H1 (cell line): ENCODE data around the gene PLAC1. TPM values are rescaled to one million over a fixed set of nuclear protein-coding genes. Genes with fewer than 3 reads are reported as not detected.

Source experiments
- CTCF ChIA-PET: fragments of 300-600 bp; sonication (Branson Sonifier 250); formaldehyde crosslinking; loops from one replicate; lab custom pipeline; 2021; ENCODE audit not compliant: partially characterized antibody; lab: Charles Lee
- POLR2A ChIA-PET: fragments of 300-600 bp; sonication (Branson Sonifier 250); formaldehyde crosslinking; loops from one replicate; lab custom pipeline; 2021; ENCODE audit warnings: inconsistent platforms; ENCODE audit not compliant: partially characterized antibody; lab: Charles Lee
- DNase-seq, 2 experiments: peaks; one replicate each; pipeline versions ENCODE4 v3.0.0 to v3.0.0-alpha.2; 2010 to 2022; ENCODE audit warnings: low spot score in 2 of 2, low read depth in 1 of 2, mixed read lengths in 1 of 2
- FAIRE-seq: peaks from 2 replicates; lab custom pipeline; 2011; peaks lifted over from hg19 to GRCh38; lab: Jason Lieb, UNC
- H2AFZ ChIP-seq: 2 replicates; pipeline ENCODE4 v1.8.1; 2012; ENCODE audit warnings: low read length, inconsistent platforms
- H2AK5ac ChIP-seq: 2 replicates; pipeline ENCODE4 v1.6.1; 2013; ENCODE audit warnings: low read depth, low read length
- H2BK120ac ChIP-seq: replicated peaks from 2 replicates; pipeline ENCODE3; 2013; ENCODE audit warnings: low read depth, low read length, inconsistent platforms
- H2BK12ac ChIP-seq: 2 replicates; pipeline ENCODE4 v1.6.1; 2013; ENCODE audit warnings: low read depth, low read length
- H2BK15ac ChIP-seq: 2 replicates; pipeline ENCODE4 v1.6.1; 2013; ENCODE audit warnings: low read length
- H2BK20ac ChIP-seq: 2 replicates; pipeline ENCODE4 v1.6.1; 2013; ENCODE audit warnings: low read length
- H2BK5ac ChIP-seq: 2 replicates; pipeline ENCODE4 v1.6.1; 2013; ENCODE audit warnings: low read depth, low read length
- H3K14ac ChIP-seq: 2 replicates; pipeline ENCODE4 v1.6.1; 2013; ENCODE audit warnings: inconsistent platforms; ENCODE audit not compliant: insufficient read length
- H3K18ac ChIP-seq: 2 replicates; pipeline ENCODE4 v1.6.1; 2013; ENCODE audit warnings: low read length; ENCODE audit errors: extremely low read depth
- H3K23ac ChIP-seq: 2 replicates; pipeline ENCODE4 v1.6.1; 2013; ENCODE audit warnings: inconsistent platforms; ENCODE audit not compliant: insufficient read length
- H3K23me2 ChIP-seq: 2 replicates; pipeline ENCODE4 v1.6.1; 2013; ENCODE audit warnings: low read depth, low read length
- H3K27ac ChIP-seq: 2 replicates; pipeline ENCODE4 v1.6.1; 2011; ENCODE audit warnings: low read depth, low read length, inconsistent platforms
- H3K27me3 ChIP-seq, 4 experiments: replicated peaks in 1 of 4; 1 replicate in 1 of 4; 2 replicates in 3 of 4; pipeline versions ENCODE4 v1.6.1 to v1.8.1; 2011 to 2013; ENCODE audit warnings: low read length in 3 of 4, mild to moderate bottlenecking in 3 of 4, inconsistent platforms in 2 of 4, mixed read lengths in 2 of 4, moderate library complexity in 1 of 4; ENCODE audit not compliant: control insufficient read depth in 3 of 4, insufficient read depth in 3 of 4; ENCODE audit errors: extremely low read depth in 1 of 4
- H3K36me3 ChIP-seq, 4 experiments: 2 replicates each; pipeline versions ENCODE4 v1.6.1 to v1.8.1; 2011 to 2013; ENCODE audit warnings: mild to moderate bottlenecking in 4 of 4, low read length in 3 of 4, moderate library complexity in 2 of 4, control low read depth in 1 of 4, inconsistent platforms in 1 of 4; ENCODE audit not compliant: insufficient read depth in 4 of 4, control insufficient read depth in 2 of 4
- H3K4ac ChIP-seq: replicated peaks from 2 replicates; pipeline ENCODE3; 2013; ENCODE audit warnings: low read length, low read depth, mixed read lengths, inconsistent platforms; ENCODE audit not compliant: insufficient read length
- H3K4me1 ChIP-seq, 4 experiments: replicated peaks in 1 of 4; 1 replicate in 1 of 4; 2 replicates in 3 of 4; pipeline versions ENCODE4 v1.6.1 to v1.8.1; 2011 to 2013; ENCODE audit warnings: low read length in 3 of 4, inconsistent platforms in 2 of 4, mixed read lengths in 1 of 4; ENCODE audit not compliant: insufficient read depth in 4 of 4, control insufficient read depth in 3 of 4
- H3K4me2 ChIP-seq, 2 experiments: 2 replicates each; pipeline versions ENCODE4 v1.6.1 to v1.8.1; 2011 to 2013; ENCODE audit warnings: low read depth in 2 of 2, low read length in 2 of 2, control low read depth in 1 of 2, inconsistent platforms in 1 of 2, mild to moderate bottlenecking in 1 of 2; ENCODE audit not compliant: insufficient read depth in 1 of 2
- H3K4me3 ChIP-seq, 4 experiments: fragments of 200-600, 300-600 bp in 1 of 4; sonication (generic), shearing (Covaris generic), sonication (Bioruptor Twin) in 1 of 4; 2 replicates each; pipeline versions ENCODE4 v1.5.1 to v1.8.1; 2011 to 2016; ENCODE audit warnings: low read length in 4 of 4, low read depth in 3 of 4, control low read depth in 2 of 4, inconsistent platforms in 2 of 4, mild to moderate bottlenecking in 2 of 4, mixed read lengths in 1 of 4, moderate library complexity in 1 of 4; ENCODE audit not compliant: insufficient read depth in 2 of 4; ENCODE audit errors: extremely low read depth in 1 of 4
- H3K56ac ChIP-seq: replicated peaks from 2 replicates; pipeline ENCODE3; 2013; ENCODE audit warnings: low read depth, mild to moderate bottlenecking, mixed read lengths, low read length, inconsistent platforms; ENCODE audit not compliant: insufficient read length
- H3K79me1 ChIP-seq: 2 replicates; pipeline ENCODE4 v1.6.1; 2013; ENCODE audit warnings: low read depth, low read length, control low read depth
- H3K79me2 ChIP-seq, 2 experiments: 2 replicates each; pipeline versions ENCODE4 v1.6.1 to v1.8.1; 2012 to 2013; ENCODE audit warnings: low read length in 2 of 2, mild to moderate bottlenecking in 2 of 2, inconsistent platforms in 1 of 2; ENCODE audit not compliant: insufficient read depth in 2 of 2, control insufficient read depth in 1 of 2
- H3K9ac ChIP-seq, 4 experiments: replicated peaks in 1 of 4; 1 replicate in 1 of 4; 2 replicates in 3 of 4; pipeline versions ENCODE4 v1.6.1 to v1.8.1; 2011 to 2013; ENCODE audit warnings: low read depth in 3 of 4, low read length in 3 of 4, control low read depth in 2 of 4, mild to moderate bottlenecking in 2 of 4, moderate library complexity in 2 of 4, inconsistent platforms in 1 of 4; ENCODE audit errors: extremely low read depth in 1 of 4
- H3K9me3 ChIP-seq, 2 experiments: 2 replicates each; pipeline versions ENCODE4 v1.6.1 to v1.8.1; 2012 to 2013; ENCODE audit warnings: mild to moderate bottlenecking in 2 of 2, moderate library complexity in 2 of 2, control low read depth in 1 of 2, inconsistent platforms in 1 of 2, low read depth in 1 of 2, low read length in 1 of 2, mixed read lengths in 1 of 2; ENCODE audit not compliant: insufficient read depth in 2 of 2
- H4K20me1 ChIP-seq, 2 experiments: replicated peaks in 1 of 2; 2 replicates each; pipeline versions ENCODE3 to v1.8.1; 2011 to 2013; ENCODE audit warnings: inconsistent platforms in 2 of 2, low read length in 2 of 2, mild to moderate bottlenecking in 1 of 2; ENCODE audit not compliant: insufficient read depth in 2 of 2, control insufficient read depth in 1 of 2
- H4K5ac ChIP-seq: 2 replicates; pipeline ENCODE4 v1.6.1; 2013; ENCODE audit warnings: low read length, low read depth, mixed read lengths, inconsistent platforms; ENCODE audit not compliant: insufficient read length
- H4K8ac ChIP-seq: 2 replicates; pipeline ENCODE4 v1.8.0; 2013; ENCODE audit warnings: mild to moderate bottlenecking, moderate library complexity, low read length, inconsistent platforms; ENCODE audit not compliant: insufficient read depth; ENCODE audit errors: extremely low read depth
- H4K91ac ChIP-seq: replicated peaks from 2 replicates; pipeline ENCODE3; 2013; ENCODE audit warnings: low read length, mixed read lengths, inconsistent platforms; ENCODE audit not compliant: insufficient read length
- RAD21 ChIP-seq, 2 experiments: IDR thresholded peaks in 1 of 2; conservative IDR thresholded peaks in 1 of 2; 2 replicates each; pipeline ENCODE4 v1.6.1; 2011; ENCODE audit warnings: low read depth in 2 of 2, low read length in 2 of 2, improper control_type of control experiment in 1 of 2, inconsistent platforms in 1 of 2, mild to moderate bottlenecking in 1 of 2, moderate library complexity in 1 of 2
- WGBS, 2 experiments: shearing (Covaris generic) in 1 of 2; methylation state at CpG; one replicate each; pipeline versions ENCODE4 v1.1.6 to v1.1.7; 2013 to 2015; ENCODE audit warnings: low lambda C conversion rate in 2 of 2, mixed read lengths in 2 of 2, inconsistent platforms in 1 of 2, low coverage in 1 of 2, missing lambda C conversion rate in 1 of 2; ENCODE audit not compliant: insufficient replicate concordance in 2 of 2, insufficient coverage in 1 of 2, insufficient read length in 1 of 2; ENCODE audit errors: extremely low coverage in 1 of 2, missing lambda C conversion rate in 1 of 2; 5-methylcytosine and 5-hydroxymethylcytosine counted together
- polyA plus RNA-seq, 7 experiments: library from polyadenylated mRNA; depleted of rRNA in 3 of 7; stranded (reverse) in 5 of 7; unstranded in 2 of 7; fragments of >200 nt in 5 of 7; fragments of 200-250 nt in 2 of 7; gene quantifications; 1 replicate in 5 of 7; 2 replicates in 1 of 7; 4 replicates in 1 of 7; pipeline versions ENCODE4 v1.2.1 to v1.2.3, GENCODE V29; 2011 to 2013; ENCODE audit warnings: missing spikeins in 2 of 7, mixed read lengths in 2 of 7
- total RNA-seq: library from RNA; stranded (reverse); fragmentation: NEBNext Ultra II Directional; extraction: Animal tissue kit (Norgen Biotek cat#: 25700); gene quantifications from 2 replicates; pipeline ENCODE4 v1.2.1, GENCODE V29; 2021

PLAC1 gene
- total and polyA plus RNA-seq, 2 of the 8 experiments (the other 6 are each of a cell fraction or from before 2014, with no cell fraction given): 1.8 TPM; not detected in 1

GRCh38 chrX:134624046-134624430, 34.2 kb downstream of the PLAC1 start:
- Histone ChIP-seq H3K23ac (no peak overlapping the region), H3K4ac (no peak overlapping the region), H2BK120ac (no peak overlapping the region), H3K36me3 (no peaks in the 10 kb centered on the region), H2AK5ac (no peak overlapping the region), H3K23me2 (no peaks in the 10 kb centered on the region), H4K8ac (no peak overlapping the region), H2BK20ac (no peak overlapping the region), H3K4me1 (peaks cover 0 to 7% (median 0%) of the 10 kb centered on the region in 4 experiments; a peak in 2 of 7 replicates), H3K4me2 (no peak overlapping the region), H3K79me1 (no peaks in the 10 kb centered on the region), H3K9me3 (no peaks in the 10 kb centered on the region), H3K14ac (no peak overlapping the region), H3K18ac (no peak overlapping the region), H2BK12ac (no peak overlapping the region), H3K56ac (no peak overlapping the region), H3K27ac (no peak overlapping the region), H2BK15ac (no peak overlapping the region), H3K27me3 (no peaks in the 10 kb centered on the region), H4K91ac (no peak overlapping the region), H2AFZ (no peak overlapping the region), H4K5ac (no peak overlapping the region), H3K4me3 (no peak overlapping the region), H2BK5ac (no peak overlapping the region), H3K9ac (no peak overlapping the region), H4K20me1 (no peaks in the 10 kb centered on the region), H3K79me2 (no peaks in the 10 kb centered on the region)
- 85% methylated on average over 3 of the region's 3 CpGs; no CpG with 5 or more reads in 1 of the 2 experiments for WGBS, 2 experiments
- no peak for TF ChIP-seq RAD21 (IDR thresholded peaks at IDR 0.05 in 1 of 2, conservative IDR thresholded peaks at IDR 0.05 in 1 of 2; ENCODE audit: low read depth in 2 of 2, low read length in 2 of 2)
- CTCF ChIA-PET: interaction anchor here (1.4 kb wide), 1 partner anchor 102 kb away, joined by 4 read pairs; no protein-coding TSS in a partner anchor
- POLR2A ChIA-PET: no interaction called here
- no peak for FAIRE-seq
- no peak for DNase-seq
